Measurements from ENCODE around the gene IGFBPL1.

Gene IGFBPL1

DNA sequence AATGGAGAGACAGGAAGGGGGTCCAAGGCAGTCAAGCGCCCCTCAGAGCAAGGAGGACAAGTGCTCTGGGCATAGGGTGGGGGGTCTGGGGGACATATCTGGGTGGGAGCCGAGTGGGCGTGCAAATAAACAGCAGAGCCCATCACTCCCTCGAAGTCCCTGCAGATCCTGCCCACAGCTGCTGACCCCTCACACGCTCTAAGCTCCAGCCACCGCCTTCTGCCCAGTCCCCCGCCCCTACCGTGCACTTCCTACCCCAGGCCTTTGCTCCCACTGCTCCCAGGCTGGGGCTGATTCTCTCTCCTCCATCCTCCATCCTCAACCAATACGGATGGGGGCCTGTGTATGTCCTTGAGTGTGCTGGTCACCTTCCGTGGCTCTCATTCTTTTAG, 48.7 kb downstream of the IGFBPL1 start:
- no peak for DNase-seq

DNA sequence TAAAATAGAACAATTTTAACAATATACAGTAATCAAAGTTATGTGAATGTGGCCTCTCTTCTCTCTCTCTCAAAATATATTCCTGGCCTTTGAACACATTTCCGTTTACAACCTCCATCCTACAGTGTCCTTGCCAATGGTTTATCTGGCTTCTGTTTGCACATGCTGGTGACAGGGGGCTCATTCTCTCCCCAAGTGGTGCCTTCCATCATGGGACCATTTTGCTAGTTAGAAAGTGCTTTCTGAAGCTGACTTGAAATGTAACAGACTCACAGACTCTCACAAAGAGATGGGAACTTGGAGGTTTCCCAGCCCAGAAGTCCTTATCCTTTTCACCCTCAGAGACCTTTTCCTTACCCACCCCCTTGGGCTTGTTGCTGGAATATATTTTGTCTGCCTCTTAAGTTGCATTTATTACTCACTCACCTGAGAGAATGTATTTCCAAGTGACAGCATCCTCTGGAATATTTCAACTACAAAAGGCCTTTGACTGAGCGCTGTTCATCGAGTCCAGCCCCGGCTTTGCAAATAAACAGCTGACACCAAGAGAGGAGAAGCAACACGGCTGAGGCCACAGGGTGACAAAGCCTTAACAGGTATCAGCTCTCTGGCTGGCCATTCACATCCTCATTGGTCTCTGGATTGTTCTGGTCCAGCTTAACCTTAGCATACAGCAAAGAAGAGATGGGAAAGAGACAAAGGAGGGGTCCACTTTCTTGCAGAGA, 49.2 kb downstream of the IGFBPL1 start:
- DNase-seq = no peak

DNA sequence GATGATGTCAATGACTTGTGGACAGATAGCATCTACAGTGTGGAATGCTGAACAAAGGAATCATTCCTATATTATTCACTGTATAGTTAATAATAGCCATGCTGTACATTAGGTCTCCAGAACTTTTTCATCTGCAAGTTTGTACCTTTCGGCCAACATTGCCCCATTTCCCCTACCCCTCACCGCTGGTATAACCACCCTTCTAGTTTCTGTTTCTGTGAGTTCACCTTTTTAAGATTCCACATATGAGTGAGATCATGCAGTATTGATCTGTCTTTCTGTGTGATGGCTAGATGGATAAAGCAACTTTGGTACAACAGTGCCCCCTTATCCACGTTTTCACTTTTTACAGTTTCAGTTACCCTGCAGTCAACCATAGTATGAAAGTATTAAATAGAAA, 50.6 kb downstream of the IGFBPL1 start:
- DNase-seq = no peak

- no peak for DNase-seq
Observed at GRCh38 chr9:38372762-38373619, 51.3 kb downstream of the IGFBPL1 start.

GRCh38 chr9:38371495-38371894, 52.8 kb downstream of the IGFBPL1 start:
- no peak for DNase-seq

GRCh38 chr9:38370176-38370575, 54.1 kb downstream of the IGFBPL1 start:
- no peak for DNase-seq

GRCh38 chr9:38368731-38369130, 55.5 kb downstream of the IGFBPL1 start:
- DNase-seq = no peak

- no peak for DNase-seq
Observed at GRCh38 chr9:38367898-38368297, 56.4 kb downstream of the IGFBPL1 start.

DNA sequence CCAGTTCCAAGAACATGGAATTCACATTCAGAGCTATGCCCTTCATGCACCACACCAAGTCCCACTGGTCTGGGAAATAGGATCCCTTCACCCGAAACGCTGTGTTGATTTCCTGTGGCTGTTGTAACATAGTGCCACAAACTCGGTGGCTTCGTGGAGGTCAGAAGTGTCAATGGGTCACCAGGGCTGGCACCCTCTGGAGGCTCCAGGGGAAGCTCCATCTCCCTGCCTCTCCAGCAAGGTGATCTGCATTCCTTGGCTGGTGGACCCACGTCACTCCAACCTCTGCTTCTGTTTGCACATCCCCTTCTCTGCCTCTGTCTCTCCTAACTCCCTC, 60.7 kb downstream of the IGFBPL1 start:
- no peak for DNase-seq

DNA sequence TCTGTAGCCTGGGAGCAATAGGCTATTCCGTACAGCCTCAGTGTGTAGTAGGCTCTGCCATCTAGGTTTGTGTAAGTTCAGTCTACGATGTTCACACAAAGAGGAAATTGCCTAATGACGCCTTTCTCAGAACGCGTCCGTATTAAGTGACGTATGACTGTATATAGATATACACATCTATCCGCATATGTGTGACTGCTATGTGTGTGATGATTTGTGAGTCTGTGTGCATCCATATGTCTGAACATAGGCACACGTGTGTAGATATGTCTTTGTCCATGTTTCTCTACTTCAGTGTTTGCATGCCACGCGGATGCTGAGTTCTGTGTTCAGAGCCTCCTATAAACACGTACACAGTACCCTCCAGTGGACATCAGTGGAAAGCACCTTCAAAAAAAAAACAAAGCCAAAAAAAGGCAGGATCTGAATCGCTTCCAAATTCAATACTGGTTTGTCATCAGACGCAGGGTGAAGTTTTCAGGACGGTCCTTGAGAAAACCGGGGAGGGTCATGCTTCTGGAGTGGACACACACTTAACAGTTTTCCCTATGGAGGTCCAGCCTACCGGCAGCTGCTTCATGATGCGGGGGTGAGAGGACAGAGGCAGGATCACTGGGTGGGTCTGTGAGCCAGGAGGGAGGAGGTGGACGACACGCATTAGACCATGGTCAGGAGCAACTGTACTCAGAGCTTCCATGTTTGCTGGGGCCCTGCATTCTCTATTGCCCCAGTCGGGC, 61.2 kb downstream of the IGFBPL1 start:
- DNase-seq = peak; percentile 64

GRCh38 chr9:38361473-38361850, 62.8 kb downstream of the IGFBPL1 start:
- no peak for DNase-seq

- DNase-seq = no peak
Observed at GRCh38 chr9:38360839-38361472, 63.3 kb downstream of the IGFBPL1 start.

DNA sequence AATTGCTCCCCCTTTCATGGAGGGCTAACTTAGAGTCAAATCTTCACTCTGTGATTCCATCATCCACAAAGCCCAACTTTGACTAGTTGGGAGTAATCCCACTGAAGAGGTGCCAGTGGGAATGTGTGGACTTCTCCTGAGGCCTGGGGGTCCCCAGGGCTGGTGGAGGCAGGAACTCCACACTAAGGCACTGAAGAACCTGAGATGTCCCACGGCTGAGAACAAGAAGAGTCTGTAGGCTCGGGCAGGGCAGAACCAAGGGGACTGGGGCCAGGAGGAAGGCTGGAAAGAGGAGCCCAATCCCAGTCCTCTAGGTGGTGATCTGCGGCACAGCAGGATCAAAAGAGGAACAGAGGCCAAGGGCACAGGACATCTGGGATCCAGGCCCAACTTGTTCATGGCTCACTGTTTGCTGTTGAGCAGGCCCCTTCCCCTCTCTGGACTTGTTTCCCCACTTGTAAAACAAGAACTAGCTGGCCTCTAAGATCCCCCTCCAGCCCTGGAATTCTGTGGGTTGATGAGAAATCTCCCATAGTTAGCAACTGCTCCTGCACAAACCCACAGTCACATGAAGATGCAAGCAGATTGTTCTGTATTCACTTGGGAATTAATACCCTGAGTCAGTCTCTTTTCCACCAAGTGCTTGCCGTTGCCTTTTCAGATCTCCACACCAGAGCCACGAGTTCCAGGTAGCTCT, 64.4 kb downstream of the IGFBPL1 start:
- DNase-seq = no peak

GRCh38 chr9:38359297-38359653, 65.0 kb downstream of the IGFBPL1 start:
- DNase-seq = no peak

- no peak for DNase-seq
Observed at GRCh38 chr9:38358390-38359296, 65.6 kb downstream of the IGFBPL1 start.

GRCh38 chr9:38357350-38358114, 66.7 kb downstream of the IGFBPL1 start:
- DNase-seq = no peak

DNA sequence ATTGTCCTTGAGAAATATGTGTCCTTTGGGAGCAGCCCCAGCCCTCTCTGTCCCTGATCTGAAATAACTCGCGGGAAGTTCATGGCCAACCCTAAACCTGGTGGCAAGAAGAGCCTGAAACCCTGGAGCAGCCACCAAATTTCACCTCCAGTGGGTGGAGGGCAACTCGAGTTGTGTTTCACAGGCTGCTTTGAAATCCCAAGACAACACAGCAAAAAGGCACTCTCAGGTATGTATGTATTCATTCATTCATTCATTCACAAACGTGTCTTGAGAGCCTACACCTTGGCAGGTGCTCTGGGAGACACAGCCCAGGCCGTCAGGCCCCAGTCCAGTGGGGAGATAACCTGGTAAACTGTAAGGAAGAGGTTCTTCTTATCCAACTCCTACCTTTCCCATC, 67.4 kb downstream of the IGFBPL1 start:
- no peak for DNase-seq
